ENCODE measurements around the gene CHRDL2. TPM values are rescaled to one million over a fixed set of nuclear protein-coding genes. Genes with fewer than 3 reads are reported as not detected.
A peak's percentile ranks its signal among the peaks of the same experiment; 100 is the strongest.

CHRDL2 gene
- total and polyA plus RNA-seq, 4 donors = 0.11 to 2.1 (median 0.99) TPM

GRCh38 chr11:74681686-74682651, 49.3 kb downstream of the CHRDL2 start:
- Histone ChIP-seq H3K27ac (ENCODE audit: low read depth, low read length) (no peak overlapping the region), H3K4me1 (ENCODE audit: control insufficient read depth, insufficient read depth, low read length) (peaks cover 31% of the 10 kb centered on the region), H3K4me3 (ENCODE audit: low read depth, low read length) (no peak overlapping the region), H3K36me3 (ENCODE audit: control insufficient read depth, insufficient read depth, low read length) (no peaks in the 10 kb centered on the region), H3K9me3 (ENCODE audit: control insufficient read depth, insufficient read depth, low read length) (peaks cover 1% of the 10 kb centered on the region), H3K27me3 (ENCODE audit: control insufficient read depth, insufficient read depth, low read length) (no peaks in the 10 kb centered on the region)
- DNase-seq (ENCODE audit: low read depth in 4 of 6, low spot score in 6 of 6) = no peak
- 88% methylated on average over 8 of the region's 12 CpGs for WGBS (ENCODE audit: insufficient coverage)

- H3K36me3 ChIP-seq (ENCODE audit: control insufficient read depth, insufficient read depth, low read length) = no peaks in the 10 kb centered on the region
- no peak overlapping the region for H3K4me3 ChIP-seq (ENCODE audit: low read depth, low read length)
- 92% methylated on average over 18 of the region's 18 CpGs for WGBS (ENCODE audit: insufficient coverage)
- no peak overlapping the region for H3K27ac ChIP-seq (ENCODE audit: low read depth, low read length)
- no peak for DNase-seq (ENCODE audit: low read depth in 4 of 6, low spot score in 6 of 6)
- no peaks in the 10 kb centered on the region for H3K9me3 ChIP-seq (ENCODE audit: control insufficient read depth, insufficient read depth, low read length)
- peaks cover 31% of the 10 kb centered on the region for H3K4me1 ChIP-seq (ENCODE audit: control insufficient read depth, insufficient read depth, low read length)
- no peaks in the 10 kb centered on the region for H3K27me3 ChIP-seq (ENCODE audit: control insufficient read depth, insufficient read depth, low read length)
Measured at GRCh38 chr11:74680703-74681531, 50.3 kb downstream of the CHRDL2 start.

- Histone ChIP-seq H3K4me1 (ENCODE audit: control insufficient read depth, insufficient read depth, low read length) (peaks cover 31% of the 10 kb centered on the region), H3K4me3 (ENCODE audit: low read depth, low read length) (no peak overlapping the region), H3K9me3 (ENCODE audit: control insufficient read depth, insufficient read depth, low read length) (no peaks in the 10 kb centered on the region), H3K27me3 (ENCODE audit: control insufficient read depth, insufficient read depth, low read length) (no peaks in the 10 kb centered on the region), H3K36me3 (ENCODE audit: control insufficient read depth, insufficient read depth, low read length) (no peaks in the 10 kb centered on the region), H3K27ac (ENCODE audit: low read depth, low read length) (no peak overlapping the region)
- no peak for DNase-seq (ENCODE audit: low read depth in 4 of 6, low spot score in 6 of 6)
- 88% methylated on average over 5 of the region's 9 CpGs for WGBS (ENCODE audit: insufficient coverage)
Measured at GRCh38 chr11:74680035-74680671, 51.1 kb downstream of the CHRDL2 start.

- H3K27me3 ChIP-seq (ENCODE audit: control insufficient read depth, insufficient read depth, low read length) = no peaks in the 10 kb centered on the region
- H3K27ac ChIP-seq (ENCODE audit: low read depth, low read length) = no peak overlapping the region
- no peaks in the 10 kb centered on the region for H3K9me3 ChIP-seq (ENCODE audit: control insufficient read depth, insufficient read depth, low read length)
- no peaks in the 10 kb centered on the region for H3K36me3 ChIP-seq (ENCODE audit: control insufficient read depth, insufficient read depth, low read length)
- H3K4me3 ChIP-seq (ENCODE audit: low read depth, low read length) = no peak overlapping the region
- peaks cover 31% of the 10 kb centered on the region for H3K4me1 ChIP-seq (ENCODE audit: control insufficient read depth, insufficient read depth, low read length)
- DNase-seq (ENCODE audit: low read depth in 4 of 6, low spot score in 6 of 6) = no peak
- 49% methylated on average over 3 of the region's 3 CpGs for WGBS (ENCODE audit: insufficient coverage)
Measured at GRCh38 chr11:74679513-74679865, 51.7 kb downstream of the CHRDL2 start.

- Histone ChIP-seq H3K4me3 (ENCODE audit: low read depth, low read length) (no peak overlapping the region), H3K27me3 (ENCODE audit: control insufficient read depth, insufficient read depth, low read length) (no peaks in the 10 kb centered on the region), H3K4me1 (ENCODE audit: control insufficient read depth, insufficient read depth, low read length) (peaks cover 26% of the 10 kb centered on the region), H3K36me3 (ENCODE audit: control insufficient read depth, insufficient read depth, low read length) (no peaks in the 10 kb centered on the region), H3K27ac (ENCODE audit: low read depth, low read length) (no peak overlapping the region), H3K9me3 (ENCODE audit: control insufficient read depth, insufficient read depth, low read length) (no peaks in the 10 kb centered on the region)
- WGBS (ENCODE audit: insufficient coverage) = 78% methylated on average over 7 of the region's 13 CpGs
- no peak for DNase-seq (ENCODE audit: low read depth in 4 of 6, low spot score in 6 of 6)
Measured at GRCh38 chr11:74678591-74679512, 52.4 kb downstream of the CHRDL2 start.

- Histone ChIP-seq H3K9me3 (ENCODE audit: control insufficient read depth, insufficient read depth, low read length) (no peaks in the 10 kb centered on the region), H3K4me3 (ENCODE audit: low read depth, low read length) (no peak overlapping the region), H3K27me3 (ENCODE audit: control insufficient read depth, insufficient read depth, low read length) (no peaks in the 10 kb centered on the region), H3K36me3 (ENCODE audit: control insufficient read depth, insufficient read depth, low read length) (no peaks in the 10 kb centered on the region), H3K4me1 (ENCODE audit: control insufficient read depth, insufficient read depth, low read length) (peaks cover 24% of the 10 kb centered on the region), H3K27ac (ENCODE audit: low read depth, low read length) (no peak overlapping the region)
- 97% methylated on average over 4 of the region's 5 CpGs for WGBS (ENCODE audit: insufficient coverage)
- DNase-seq (ENCODE audit: low read depth in 4 of 6, low spot score in 6 of 6) = no peak
Measured at GRCh38 chr11:74678041-74678440, 53.2 kb downstream of the CHRDL2 start.

GRCh38 chr11:74677131-74677530, 54.1 kb downstream of the CHRDL2 start:
- H3K4me1 ChIP-seq (ENCODE audit: control insufficient read depth, insufficient read depth, low read length) = peaks cover 23% of the 10 kb centered on the region
- WGBS (ENCODE audit: insufficient coverage) = 79% methylated on average over 5 of the region's 6 CpGs
- no peaks in the 10 kb centered on the region for H3K9me3 ChIP-seq (ENCODE audit: control insufficient read depth, insufficient read depth, low read length)
- DNase-seq (ENCODE audit: low read depth in 4 of 6, low spot score in 6 of 6) = no peak
- no peaks in the 10 kb centered on the region for H3K36me3 ChIP-seq (ENCODE audit: control insufficient read depth, insufficient read depth, low read length)
- H3K27me3 ChIP-seq (ENCODE audit: control insufficient read depth, insufficient read depth, low read length) = no peaks in the 10 kb centered on the region
- H3K27ac ChIP-seq (ENCODE audit: low read depth, low read length) = no peak overlapping the region
- no peak overlapping the region for H3K4me3 ChIP-seq (ENCODE audit: low read depth, low read length)

GRCh38 chr11:74676596-74676995, 54.6 kb downstream of the CHRDL2 start:
- H3K27me3 ChIP-seq (ENCODE audit: control insufficient read depth, insufficient read depth, low read length) = no peaks in the 10 kb centered on the region
- no peak for DNase-seq (ENCODE audit: low read depth in 4 of 6, low spot score in 6 of 6)
- no peaks in the 10 kb centered on the region for H3K9me3 ChIP-seq (ENCODE audit: control insufficient read depth, insufficient read depth, low read length)
- 83% methylated on average over 4 of the region's 5 CpGs for WGBS (ENCODE audit: insufficient coverage)
- no peak overlapping the region for H3K27ac ChIP-seq (ENCODE audit: low read depth, low read length)
- H3K4me1 ChIP-seq (ENCODE audit: control insufficient read depth, insufficient read depth, low read length) = peaks cover 18% of the 10 kb centered on the region
- H3K36me3 ChIP-seq (ENCODE audit: control insufficient read depth, insufficient read depth, low read length) = no peaks in the 10 kb centered on the region
- no peak overlapping the region for H3K4me3 ChIP-seq (ENCODE audit: low read depth, low read length)

- H3K9me3 ChIP-seq (ENCODE audit: control insufficient read depth, insufficient read depth, low read length) = no peaks in the 10 kb centered on the region
- no peak overlapping the region for H3K4me3 ChIP-seq (ENCODE audit: low read depth, low read length)
- H3K27me3 ChIP-seq (ENCODE audit: control insufficient read depth, insufficient read depth, low read length) = no peaks in the 10 kb centered on the region
- H3K4me1 ChIP-seq (ENCODE audit: control insufficient read depth, insufficient read depth, low read length) = peaks cover 10% of the 10 kb centered on the region
- H3K27ac ChIP-seq (ENCODE audit: low read depth, low read length) = no peak overlapping the region
- 70% methylated on average over 1 of the region's 3 CpGs for WGBS (ENCODE audit: insufficient coverage)
- peak in 2 of 6 donors; percentile 2 to 74 for DNase-seq (ENCODE audit: low read depth in 4 of 6, low spot score in 6 of 6)
- no peaks in the 10 kb centered on the region for H3K36me3 ChIP-seq (ENCODE audit: control insufficient read depth, insufficient read depth, low read length)
Measured at GRCh38 chr11:74675761-74676160, 55.5 kb downstream of the CHRDL2 start.

Data from spinal cord (tissue), 10 donors.